ENCODE results near the gene MT1M. TPM values are rescaled to one million over a fixed set of nuclear protein-coding genes. Genes with fewer than 3 reads are reported as not detected.

MT1M gene
- total and polyA plus RNA-seq, 10 of the 15 experiments (the other 5 are each of a cell fraction or from before 2014, with no cell fraction given), result not detected

DNA sequence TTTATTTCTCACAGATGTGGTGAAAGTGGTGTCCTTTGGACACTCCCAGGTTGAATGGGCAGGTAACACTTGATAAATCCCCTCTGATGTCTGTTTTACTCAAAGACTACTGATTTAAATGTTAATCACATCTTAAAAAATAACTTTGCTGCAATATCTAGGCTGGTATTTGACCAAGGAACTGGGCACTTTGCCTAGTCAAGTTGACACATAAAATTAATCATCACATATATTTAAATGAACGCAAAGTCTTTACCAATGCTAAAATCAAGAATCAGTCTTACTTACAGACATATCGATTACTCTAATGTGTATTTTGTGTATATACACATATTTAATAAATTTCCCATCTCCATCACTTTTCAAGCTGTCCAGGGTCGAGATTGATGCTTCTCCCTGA, 17.1 kb upstream of the MT1M start:
- H3K9ac ChIP-seq (ENCODE audit: control insufficient read depth, insufficient read depth, low read length), result no peak overlapping the region
- FAIRE-seq (no peak), DNase-seq (ENCODE audit: low read depth, low spot score) (no peak), ATAC-seq (no peak)
- H2AFZ ChIP-seq (ENCODE audit: control insufficient read depth, low read depth, low read length), result no peak overlapping the region
- no peaks in the 10 kb centered on the region for H3K9me3 ChIP-seq (replicated peaks; ENCODE audit: control insufficient read depth, insufficient read depth, low read length)
- SMC1A ChIA-PET (ENCODE audit: uncharacterized antibody, unreplicated experiment), result no interaction called here
- BruUV-seq (replicated peaks), result no TSS peak
- intact Hi-C loops (cut with micrococcal nuclease; ENCODE audit: unreplicated experiment), result no loop called here
- H3K4me1 ChIP-seq (ENCODE audit: control insufficient read depth, insufficient read depth, low read length), result peaks cover 15% of the 10 kb centered on the region
- H3K4me2 ChIP-seq (ENCODE audit: control insufficient read depth, insufficient read depth), result no peak overlapping the region
- POLR2A ChIA-PET, result no interaction called here
- peaks cover 0 to 5% of the 10 kb centered on the region in 2 experiments; a peak in 2 of 4 replicates for H3K27me3 ChIP-seq (replicated peaks in 1 of 2; ENCODE audit: control insufficient read depth in 2 of 2, insufficient read depth in 2 of 2, low read length in 1 of 2)
- no peak overlapping the region for H3K27ac ChIP-seq (ENCODE audit: control insufficient read depth, insufficient read depth)
- no peak overlapping the region for H3K4me3 ChIP-seq
- TF ChIP-seq MLLT1 (IDR thresholded peaks at IDR 0.05) (no peak), SIX5 (IDR thresholded peaks at IDR 0.05; ENCODE audit: low read depth, low read length, severe bottlenecking) (no peak), PAX5 (IDR thresholded peaks at IDR 0.05; ENCODE audit: borderline replicate concordance, low read depth, low read length) (no peak), JUND (IDR thresholded peaks at IDR 0.05; ENCODE audit: low read depth, low read length) (no peak), CHD2 (IDR thresholded peaks at IDR 0.05; ENCODE audit: borderline replicate concordance, low read depth, low read length) (no peak), SRF (IDR thresholded peaks at IDR 0.05; ENCODE audit: low read depth in 2 of 2, low read length in 2 of 2) (no peak), KLF5 (IDR thresholded peaks at IDR 0.05; ENCODE audit: partially characterized antibody) (no peak), ATF2 (IDR thresholded peaks at IDR 0.05; ENCODE audit: low read length) (no peak), CHD4 (IDR thresholded peaks at IDR 0.05) (no peak), MTA3 (IDR thresholded peaks at IDR 0.05; ENCODE audit: borderline replicate concordance, low read length) (no peak), FOXK2 (IDR thresholded peaks at IDR 0.05) (no peak), STAT1 (conservative IDR thresholded peaks at IDR 0.05) (no peak), TARDBP (IDR thresholded peaks at IDR 0.05; ENCODE audit: borderline replicate concordance) (no peak)
- TF ChIP-seq, protein P1, sequence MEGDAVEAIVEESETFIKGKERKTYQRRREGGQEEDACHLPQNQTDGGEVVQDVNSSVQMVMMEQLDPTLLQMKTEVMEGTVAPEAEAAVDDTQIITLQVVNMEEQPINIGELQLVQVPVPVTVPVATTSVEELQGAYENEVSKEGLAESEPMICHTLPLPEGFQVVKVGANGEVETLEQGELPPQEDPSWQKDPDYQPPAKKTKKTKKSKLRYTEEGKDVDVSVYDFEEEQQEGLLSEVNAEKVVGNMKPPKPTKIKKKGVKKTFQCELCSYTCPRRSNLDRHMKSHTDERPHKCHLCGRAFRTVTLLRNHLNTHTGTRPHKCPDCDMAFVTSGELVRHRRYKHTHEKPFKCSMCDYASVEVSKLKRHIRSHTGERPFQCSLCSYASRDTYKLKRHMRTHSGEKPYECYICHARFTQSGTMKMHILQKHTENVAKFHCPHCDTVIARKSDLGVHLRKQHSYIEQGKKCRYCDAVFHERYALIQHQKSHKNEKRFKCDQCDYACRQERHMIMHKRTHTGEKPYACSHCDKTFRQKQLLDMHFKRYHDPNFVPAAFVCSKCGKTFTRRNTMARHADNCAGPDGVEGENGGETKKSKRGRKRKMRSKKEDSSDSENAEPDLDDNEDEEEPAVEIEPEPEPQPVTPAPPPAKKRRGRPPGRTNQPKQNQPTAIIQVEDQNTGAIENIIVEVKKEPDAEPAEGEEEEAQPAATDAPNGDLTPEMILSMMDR (IDR thresholded peaks at IDR 0.05 in 2 of 3, conservative IDR thresholded peaks at IDR 0.05 in 1 of 3; ENCODE audit: control insufficient read depth in 2 of 3, extremely low read depth in 1 of 3, insufficient read depth in 1 of 3, low read depth in 3 of 3, low read length in 3 of 3), result no peak
- TF ChIP-seq, protein P2, sequence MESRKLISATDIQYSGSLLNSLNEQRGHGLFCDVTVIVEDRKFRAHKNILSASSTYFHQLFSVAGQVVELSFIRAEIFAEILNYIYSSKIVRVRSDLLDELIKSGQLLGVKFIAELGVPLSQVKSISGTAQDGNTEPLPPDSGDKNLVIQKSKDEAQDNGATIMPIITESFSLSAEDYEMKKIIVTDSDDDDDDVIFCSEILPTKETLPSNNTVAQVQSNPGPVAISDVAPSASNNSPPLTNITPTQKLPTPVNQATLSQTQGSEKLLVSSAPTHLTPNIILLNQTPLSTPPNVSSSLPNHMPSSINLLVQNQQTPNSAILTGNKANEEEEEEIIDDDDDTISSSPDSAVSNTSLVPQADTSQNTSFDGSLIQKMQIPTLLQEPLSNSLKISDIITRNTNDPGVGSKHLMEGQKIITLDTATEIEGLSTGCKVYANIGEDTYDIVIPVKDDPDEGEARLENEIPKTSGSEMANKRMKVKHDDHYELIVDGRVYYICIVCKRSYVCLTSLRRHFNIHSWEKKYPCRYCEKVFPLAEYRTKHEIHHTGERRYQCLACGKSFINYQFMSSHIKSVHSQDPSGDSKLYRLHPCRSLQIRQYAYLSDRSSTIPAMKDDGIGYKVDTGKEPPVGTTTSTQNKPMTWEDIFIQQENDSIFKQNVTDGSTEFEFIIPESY (IDR thresholded peaks at IDR 0.05), result no peak
- H4K20me1 ChIP-seq (ENCODE audit: control insufficient read depth, insufficient read depth), result no peaks in the 10 kb centered on the region
- CTCF ChIA-PET, result interaction anchor here (1.3 to 1.5 kb wide), 2 partner anchors 15 to 86 kb away, joined by 3 to 4 read pairs; no protein-coding TSS in a partner anchor
- RAD21 ChIA-PET (ENCODE audit: unreplicated experiment), result no interaction called here
- no peaks in the 10 kb centered on the region for H3K36me3 ChIP-seq (ENCODE audit: control insufficient read depth in 2 of 2, insufficient read depth in 2 of 2, low read length in 1 of 2)
- WGBS (ENCODE audit: insufficient coverage, insufficient replicate concordance, low lambda C conversion rate, missing lambda C conversion rate), result 15% methylated on average over 3 of the region's 3 CpGs
- no peaks in the 10 kb centered on the region for H3K79me2 ChIP-seq (ENCODE audit: control insufficient read depth, insufficient read depth, low read length)
- in situ Hi-C loops (cut with MboI), result no loop called here
